CD14-positive monocyte (primary cell): Measurements from ENCODE around the gene TPSG1. TPM values are rescaled to one million over a fixed set of nuclear protein-coding genes. Genes with fewer than 3 reads are reported as not detected.

Experiments used
- DNase-seq, 3 donors: peaks; one replicate each; pipeline ENCODE4 v3.0.0-alpha.2; 2011 to 2022
- H2AFZ ChIP-seq: 2 replicates; pipeline ENCODE4 v1.6.0; 2012; ENCODE audit warnings: mild to moderate bottlenecking, low read depth, low read length, inconsistent platforms; ENCODE audit not compliant: insufficient read depth, poor library complexity, severe bottlenecking
- H3K27ac ChIP-seq, 2 donors: 1 replicate in 1 of 2; 2 replicates in 1 of 2; pipeline ENCODE4 v1.5.1; 2012 to 2013; ENCODE audit warnings: low read length in 2 of 2, control low read depth in 1 of 2, inconsistent platforms in 1 of 2, low read depth in 1 of 2, mild to moderate bottlenecking in 1 of 2
- H3K27me3 ChIP-seq, 2 donors: one replicate each; pipeline versions ENCODE4 v1.6.0 to v1.6.1; 2011 to 2013; ENCODE audit warnings: low read length in 2 of 2; ENCODE audit not compliant: control insufficient read depth in 2 of 2, insufficient read depth in 2 of 2
- H3K36me3 ChIP-seq, 2 donors: replicated peaks in 1 of 2; 1 replicate in 1 of 2; 2 replicates in 1 of 2; pipeline versions ENCODE4 v1.5.1 to v1.6.1; 2012 to 2013; ENCODE audit warnings: low read length in 2 of 2, control low read depth in 1 of 2, inconsistent platforms in 1 of 2, mild to moderate bottlenecking in 1 of 2; ENCODE audit not compliant: insufficient read depth in 2 of 2, control insufficient read depth in 1 of 2
- H3K4me1 ChIP-seq, 2 donors: 1 replicate in 1 of 2; 2 replicates in 1 of 2; pipeline versions ENCODE4 v1.5.1 to v1.6.1; 2012 to 2013; ENCODE audit warnings: low read length in 2 of 2, control low read depth in 1 of 2, inconsistent platforms in 1 of 2, mild to moderate bottlenecking in 1 of 2, moderate library complexity in 1 of 2; ENCODE audit not compliant: insufficient read depth in 2 of 2, control insufficient read depth in 1 of 2
- H3K4me2 ChIP-seq: replicated peaks from 2 replicates; pipeline ENCODE3; 2012; ENCODE audit warnings: low read length, moderate library complexity, mild to moderate bottlenecking; ENCODE audit not compliant: poor library complexity, severe bottlenecking; ENCODE audit errors: extremely low read depth
- H3K4me3 ChIP-seq, 3 experiments: fragments of 200-600 bp in 1 of 3; sonication (generic) in 1 of 3; replicated peaks in 1 of 3; 1 replicate in 2 of 3; 2 replicates in 1 of 3; pipeline ENCODE4 v1.5.1; 2011 to 2013; ENCODE audit warnings: low read length in 3 of 3, mild to moderate bottlenecking in 3 of 3, control low read depth in 2 of 3, low read depth in 2 of 3, inconsistent platforms in 1 of 3, moderate library complexity in 1 of 3
- H3K79me2 ChIP-seq: 2 replicates; pipeline ENCODE4 v1.6.0; 2012; ENCODE audit warnings: mild to moderate bottlenecking, control low read depth, inconsistent platforms, low read length, moderate library complexity; ENCODE audit not compliant: insufficient read depth
- H3K9ac ChIP-seq: 2 replicates; pipeline ENCODE4 v1.6.0; 2017; ENCODE audit warnings: low read length, mild to moderate bottlenecking; ENCODE audit not compliant: insufficient read depth, poor library complexity, severe bottlenecking
- H3K9me3 ChIP-seq, 2 donors: replicated peaks in 1 of 2; 1 replicate in 1 of 2; 2 replicates in 1 of 2; pipeline versions ENCODE4 v1.5.1 to v1.6.1; 2012 to 2013; ENCODE audit warnings: low read length in 2 of 2, control low read depth in 1 of 2; ENCODE audit not compliant: control insufficient read depth in 1 of 2, insufficient read depth in 1 of 2
- H4K20me1 ChIP-seq: 2 replicates; pipeline ENCODE4 v1.6.0; 2012; ENCODE audit warnings: mild to moderate bottlenecking, low read length, control low read depth, moderate library complexity; ENCODE audit not compliant: insufficient read depth
- H3K27ac Mint-ChIP-seq, 7 donors: one replicate each; pipeline ENCODE4 v1.8.0; 2020; ENCODE audit warnings: mild to moderate bottlenecking in 7 of 7, mixed read lengths in 7 of 7, moderate library complexity in 6 of 7, inconsistent platforms in 2 of 7
- H3K27me3 Mint-ChIP-seq, 3 donors: one replicate each; pipeline ENCODE4 v1.8.0; 2021 to 2022; ENCODE audit warnings: low read depth in 3 of 3, mild to moderate bottlenecking in 3 of 3, mixed read lengths in 3 of 3, moderate library complexity in 3 of 3, inconsistent platforms in 1 of 3
- H3K36me3 Mint-ChIP-seq, 2 donors: one replicate each; pipeline ENCODE4 v1.8.0; 2020; ENCODE audit warnings: mixed read lengths in 2 of 2, inconsistent platforms in 1 of 2, mild to moderate bottlenecking in 1 of 2
- H3K4me1 Mint-ChIP-seq: one replicate; pipeline ENCODE4 v1.8.0; 2020; ENCODE audit warnings: mild to moderate bottlenecking, mixed read lengths
- H3K4me3 Mint-ChIP-seq, 2 donors: one replicate each; pipeline ENCODE4 v1.8.0; 2020; ENCODE audit warnings: mild to moderate bottlenecking in 2 of 2, mixed read lengths in 2 of 2, moderate library complexity in 1 of 2
- H3K9me3 Mint-ChIP-seq, 7 donors: one replicate each; pipeline ENCODE4 v1.8.0; 2020 to 2022; ENCODE audit warnings: mixed read lengths in 7 of 7, mild to moderate bottlenecking in 6 of 7, moderate library complexity in 6 of 7, inconsistent platforms in 2 of 7
- WGBS: methylation state at CpG from one replicate; pipeline ENCODE4 v1.1.5; 2013; ENCODE audit warnings: missing lambda C conversion rate; ENCODE audit not compliant: insufficient coverage; 5-methylcytosine and 5-hydroxymethylcytosine counted together
- intact Hi-C, 2 donors: fragments of 100-400 bp; cut with micrococcal nuclease; formaldehyde crosslinking; loops; one replicate each; pipeline versions ENCODE4 v1.15.0 to v1.15.1; 2023
- polyA plus RNA-seq, 3 donors: library from polyadenylated mRNA; depleted of rRNA in 1 of 3; unstranded in 2 of 3; stranded (reverse) in 1 of 3; fragments of 300-500 nt in 2 of 3; fragments of >200 nt in 1 of 3; fragmentation: Illumina TruSeq in 2 of 3; gene quantifications; 1 replicate in 2 of 3; 2 replicates in 1 of 3; pipeline ENCODE4 v1.2.3, GENCODE V29; 2012 to 2021
- TF ChIP-seq, protein P1 (sequence below): fragments of 200-600 bp; IDR thresholded peaks from one replicate; pipeline ENCODE4 v1.8.0; 2022; ENCODE audit warnings: antibody characterized with exemption, mild to moderate bottlenecking

The TPSG1 gene
- polyA plus RNA-seq, 3 donors, result not detected

DNA sequence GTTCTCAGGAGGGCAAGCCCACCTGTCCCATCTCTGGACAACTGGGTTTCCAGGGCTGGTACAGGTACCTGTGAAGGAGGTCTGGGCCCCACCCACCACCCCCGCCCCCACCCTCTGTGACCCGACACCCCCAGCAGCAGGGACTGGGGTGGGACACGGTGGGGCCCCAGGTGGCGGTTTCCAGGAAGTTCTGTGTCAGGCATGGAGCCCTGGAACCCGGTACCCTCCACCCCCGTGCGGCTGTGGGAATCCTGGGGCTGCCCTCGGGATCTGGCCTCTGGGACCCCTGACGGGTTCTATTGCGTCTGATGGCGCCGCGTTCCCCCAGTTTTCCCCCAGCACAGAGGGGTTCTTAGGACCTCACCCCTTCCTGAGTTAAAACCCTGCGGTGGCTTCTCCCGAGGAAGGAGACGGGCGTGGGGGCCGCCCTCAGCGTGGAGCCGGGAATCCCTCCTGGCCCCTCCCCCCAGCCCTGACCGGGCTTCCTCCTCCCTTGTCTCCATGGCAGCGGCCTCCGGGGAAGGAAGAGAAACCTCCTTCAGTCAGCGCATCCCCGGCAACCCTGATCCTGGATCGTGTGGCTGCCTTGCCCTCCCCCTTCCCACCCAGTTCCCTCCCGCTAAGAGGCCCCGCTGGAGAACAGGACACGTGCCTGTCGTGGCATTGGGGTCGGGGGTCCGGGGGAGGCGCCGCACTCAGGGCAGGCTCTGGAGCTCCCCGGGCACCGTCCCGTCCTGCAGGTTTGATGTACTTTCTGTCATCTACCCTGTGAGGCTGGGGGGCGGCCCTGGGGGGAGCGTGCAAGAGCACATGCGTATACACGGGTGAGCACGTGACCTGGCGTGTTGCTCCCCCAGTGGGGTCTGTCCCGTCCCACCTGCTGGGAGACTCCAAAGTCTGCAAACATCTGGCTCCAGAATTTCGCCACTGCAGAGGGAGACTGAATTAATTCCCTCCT lies 41.8 kb downstream of the TPSG1 start:
- no peaks in the 10 kb centered on the region for H3K36me3 ChIP-seq
- DNase-seq, result no peak
- Mint-ChIP-seq H3K27ac (no peak overlapping the region), H3K27me3 (peaks cover 0 to 6% (median 2%) of the 10 kb centered on the region in 3 donors), H3K4me3 (no peak overlapping the region), H3K4me1 (no peaks in the 10 kb centered on the region), H3K9me3 (peaks cover 0 to 8% (median 5%) of the 10 kb centered on the region in 7 donors), H3K36me3 (no peaks in the 10 kb centered on the region)
- H3K9ac ChIP-seq, result no peak overlapping the region
- no peaks in the 10 kb centered on the region for H3K27me3 ChIP-seq
- intact Hi-C loops, result no loop called here
- H3K27ac ChIP-seq, result no peak overlapping the region
- H3K4me2 ChIP-seq, result no peak overlapping the region
- no peaks in the 10 kb centered on the region for H3K4me1 ChIP-seq
- TF ChIP-seq, protein P1, sequence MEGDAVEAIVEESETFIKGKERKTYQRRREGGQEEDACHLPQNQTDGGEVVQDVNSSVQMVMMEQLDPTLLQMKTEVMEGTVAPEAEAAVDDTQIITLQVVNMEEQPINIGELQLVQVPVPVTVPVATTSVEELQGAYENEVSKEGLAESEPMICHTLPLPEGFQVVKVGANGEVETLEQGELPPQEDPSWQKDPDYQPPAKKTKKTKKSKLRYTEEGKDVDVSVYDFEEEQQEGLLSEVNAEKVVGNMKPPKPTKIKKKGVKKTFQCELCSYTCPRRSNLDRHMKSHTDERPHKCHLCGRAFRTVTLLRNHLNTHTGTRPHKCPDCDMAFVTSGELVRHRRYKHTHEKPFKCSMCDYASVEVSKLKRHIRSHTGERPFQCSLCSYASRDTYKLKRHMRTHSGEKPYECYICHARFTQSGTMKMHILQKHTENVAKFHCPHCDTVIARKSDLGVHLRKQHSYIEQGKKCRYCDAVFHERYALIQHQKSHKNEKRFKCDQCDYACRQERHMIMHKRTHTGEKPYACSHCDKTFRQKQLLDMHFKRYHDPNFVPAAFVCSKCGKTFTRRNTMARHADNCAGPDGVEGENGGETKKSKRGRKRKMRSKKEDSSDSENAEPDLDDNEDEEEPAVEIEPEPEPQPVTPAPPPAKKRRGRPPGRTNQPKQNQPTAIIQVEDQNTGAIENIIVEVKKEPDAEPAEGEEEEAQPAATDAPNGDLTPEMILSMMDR, result no peak
- H3K4me3 ChIP-seq, result no peak overlapping the region
- 70% methylated on average over 36 of the region's 45 CpGs for WGBS
- H3K9me3 ChIP-seq, result peaks cover 0 to 6% of the 10 kb centered on the region in 2 donors
- no peaks in the 10 kb centered on the region for H3K79me2 ChIP-seq
- H2AFZ ChIP-seq, result no peak overlapping the region
- H4K20me1 ChIP-seq, result no peaks in the 10 kb centered on the region

DNA sequence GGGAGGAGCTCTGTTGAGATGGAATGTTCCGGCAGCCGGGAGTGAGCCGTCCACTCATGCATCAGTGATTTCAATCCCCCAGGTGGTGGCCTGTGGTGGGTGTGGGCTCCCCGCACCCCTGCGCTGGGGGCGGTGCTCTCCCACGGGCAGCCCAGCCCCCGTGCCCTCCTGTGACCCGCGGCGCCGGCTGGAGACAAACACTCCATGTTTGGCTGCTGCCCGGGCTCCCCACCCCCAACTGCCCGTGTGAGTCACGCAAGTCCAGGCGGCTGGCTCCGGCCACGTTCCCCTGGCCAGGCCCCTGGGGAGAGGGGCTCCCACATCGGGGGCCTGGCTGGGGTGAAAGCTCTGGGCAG lies 42.8 kb downstream of the TPSG1 start:
- WGBS, result 56% methylated on average over 10 of the region's 19 CpGs
- Histone ChIP-seq H4K20me1 (no peaks in the 10 kb centered on the region), H3K27me3 (no peaks in the 10 kb centered on the region), H3K4me1 (no peaks in the 10 kb centered on the region), H3K36me3 (no peaks in the 10 kb centered on the region), H3K27ac (no peak overlapping the region), H3K4me2 (no peak overlapping the region), H2AFZ (no peak overlapping the region), H3K79me2 (no peaks in the 10 kb centered on the region), H3K9me3 (peaks cover 0 to 6% of the 10 kb centered on the region in 2 donors), H3K9ac (no peak overlapping the region), H3K4me3 (no peak overlapping the region)
- no peak overlapping the region for H3K4me3 Mint-ChIP-seq
- peaks cover 0 to 6% (median 2%) of the 10 kb centered on the region in 3 donors for H3K27me3 Mint-ChIP-seq
- intact Hi-C loops, result no loop called here
- no peaks in the 10 kb centered on the region for H3K4me1 Mint-ChIP-seq
- no peak for DNase-seq
- H3K36me3 Mint-ChIP-seq, result no peaks in the 10 kb centered on the region
- TF ChIP-seq, protein P1, result no peak
- no peak overlapping the region for H3K27ac Mint-ChIP-seq
- H3K9me3 Mint-ChIP-seq, result peaks cover 0 to 8% (median 5%) of the 10 kb centered on the region in 7 donors
